CD14-positive monocyte (primary cell): ENCODE measurements around the gene CATSPERE. TPM values are rescaled to one million over a fixed set of nuclear protein-coding genes. Genes with fewer than 3 reads are reported as not detected.

ENCODE experiments used
- DNase-seq, 3 donors: peaks; one replicate each; pipeline ENCODE4 v3.0.0-alpha.2; 2011 to 2022
- H2AFZ ChIP-seq: 2 replicates; pipeline ENCODE4 v1.6.0; 2012; ENCODE audit warnings: mild to moderate bottlenecking, low read depth, low read length, inconsistent platforms; ENCODE audit not compliant: insufficient read depth, poor library complexity, severe bottlenecking
- H3K27ac ChIP-seq, 2 donors: 1 replicate in 1 of 2; 2 replicates in 1 of 2; pipeline ENCODE4 v1.5.1; 2012 to 2013; ENCODE audit warnings: low read length in 2 of 2, control low read depth in 1 of 2, inconsistent platforms in 1 of 2, low read depth in 1 of 2, mild to moderate bottlenecking in 1 of 2
- H3K27me3 ChIP-seq, 2 donors: one replicate each; pipeline versions ENCODE4 v1.6.0 to v1.6.1; 2011 to 2013; ENCODE audit warnings: low read length in 2 of 2; ENCODE audit not compliant: control insufficient read depth in 2 of 2, insufficient read depth in 2 of 2
- H3K36me3 ChIP-seq, 2 donors: replicated peaks in 1 of 2; 1 replicate in 1 of 2; 2 replicates in 1 of 2; pipeline versions ENCODE4 v1.5.1 to v1.6.1; 2012 to 2013; ENCODE audit warnings: low read length in 2 of 2, control low read depth in 1 of 2, inconsistent platforms in 1 of 2, mild to moderate bottlenecking in 1 of 2; ENCODE audit not compliant: insufficient read depth in 2 of 2, control insufficient read depth in 1 of 2
- H3K4me1 ChIP-seq, 2 donors: 1 replicate in 1 of 2; 2 replicates in 1 of 2; pipeline versions ENCODE4 v1.5.1 to v1.6.1; 2012 to 2013; ENCODE audit warnings: low read length in 2 of 2, control low read depth in 1 of 2, inconsistent platforms in 1 of 2, mild to moderate bottlenecking in 1 of 2, moderate library complexity in 1 of 2; ENCODE audit not compliant: insufficient read depth in 2 of 2, control insufficient read depth in 1 of 2
- H3K4me2 ChIP-seq: replicated peaks from 2 replicates; pipeline ENCODE3; 2012; ENCODE audit warnings: low read length, moderate library complexity, mild to moderate bottlenecking; ENCODE audit not compliant: poor library complexity, severe bottlenecking; ENCODE audit errors: extremely low read depth
- H3K4me3 ChIP-seq, 3 experiments: fragments of 200-600 bp in 1 of 3; sonication (generic) in 1 of 3; replicated peaks in 1 of 3; 1 replicate in 2 of 3; 2 replicates in 1 of 3; pipeline ENCODE4 v1.5.1; 2011 to 2013; ENCODE audit warnings: low read length in 3 of 3, mild to moderate bottlenecking in 3 of 3, control low read depth in 2 of 3, low read depth in 2 of 3, inconsistent platforms in 1 of 3, moderate library complexity in 1 of 3
- H3K79me2 ChIP-seq: 2 replicates; pipeline ENCODE4 v1.6.0; 2012; ENCODE audit warnings: mild to moderate bottlenecking, control low read depth, inconsistent platforms, low read length, moderate library complexity; ENCODE audit not compliant: insufficient read depth
- H3K9ac ChIP-seq: 2 replicates; pipeline ENCODE4 v1.6.0; 2017; ENCODE audit warnings: low read length, mild to moderate bottlenecking; ENCODE audit not compliant: insufficient read depth, poor library complexity, severe bottlenecking
- H3K9me3 ChIP-seq, 2 donors: replicated peaks in 1 of 2; 1 replicate in 1 of 2; 2 replicates in 1 of 2; pipeline versions ENCODE4 v1.5.1 to v1.6.1; 2012 to 2013; ENCODE audit warnings: low read length in 2 of 2, control low read depth in 1 of 2; ENCODE audit not compliant: control insufficient read depth in 1 of 2, insufficient read depth in 1 of 2
- H4K20me1 ChIP-seq: 2 replicates; pipeline ENCODE4 v1.6.0; 2012; ENCODE audit warnings: mild to moderate bottlenecking, low read length, control low read depth, moderate library complexity; ENCODE audit not compliant: insufficient read depth
- H3K27ac Mint-ChIP-seq, 7 donors: one replicate each; pipeline ENCODE4 v1.8.0; 2020; ENCODE audit warnings: mild to moderate bottlenecking in 7 of 7, mixed read lengths in 7 of 7, moderate library complexity in 6 of 7, inconsistent platforms in 2 of 7
- H3K27me3 Mint-ChIP-seq, 3 donors: one replicate each; pipeline ENCODE4 v1.8.0; 2021 to 2022; ENCODE audit warnings: low read depth in 3 of 3, mild to moderate bottlenecking in 3 of 3, mixed read lengths in 3 of 3, moderate library complexity in 3 of 3, inconsistent platforms in 1 of 3
- H3K36me3 Mint-ChIP-seq, 2 donors: one replicate each; pipeline ENCODE4 v1.8.0; 2020; ENCODE audit warnings: mixed read lengths in 2 of 2, inconsistent platforms in 1 of 2, mild to moderate bottlenecking in 1 of 2
- H3K4me1 Mint-ChIP-seq: one replicate; pipeline ENCODE4 v1.8.0; 2020; ENCODE audit warnings: mild to moderate bottlenecking, mixed read lengths
- H3K4me3 Mint-ChIP-seq, 2 donors: one replicate each; pipeline ENCODE4 v1.8.0; 2020; ENCODE audit warnings: mild to moderate bottlenecking in 2 of 2, mixed read lengths in 2 of 2, moderate library complexity in 1 of 2
- H3K9me3 Mint-ChIP-seq, 7 donors: one replicate each; pipeline ENCODE4 v1.8.0; 2020 to 2022; ENCODE audit warnings: mixed read lengths in 7 of 7, mild to moderate bottlenecking in 6 of 7, moderate library complexity in 6 of 7, inconsistent platforms in 2 of 7
- CTCF ChIP-seq: fragments of 200-600 bp; IDR thresholded peaks from one replicate; pipeline ENCODE4 v1.8.0; 2022; ENCODE audit warnings: antibody characterized with exemption, mild to moderate bottlenecking
- WGBS: methylation state at CpG from one replicate; pipeline ENCODE4 v1.1.5; 2013; ENCODE audit warnings: missing lambda C conversion rate; ENCODE audit not compliant: insufficient coverage; 5-methylcytosine and 5-hydroxymethylcytosine counted together
- intact Hi-C, 2 donors: fragments of 100-400 bp; cut with micrococcal nuclease; formaldehyde crosslinking; loops; one replicate each; pipeline versions ENCODE4 v1.15.0 to v1.15.1; 2023
- polyA plus RNA-seq, 3 donors: library from polyadenylated mRNA; depleted of rRNA in 1 of 3; unstranded in 2 of 3; stranded (reverse) in 1 of 3; fragments of 300-500 nt in 2 of 3; fragments of >200 nt in 1 of 3; fragmentation: Illumina TruSeq in 2 of 3; gene quantifications; 1 replicate in 2 of 3; 2 replicates in 1 of 3; pipeline ENCODE4 v1.2.3, GENCODE V29; 2012 to 2021

Gene CATSPERE
- polyA plus RNA-seq, 3 donors: 0.63 TPM; not detected in 2

GRCh38 chr1:244599937-244600350, 138.9 kb downstream of the CATSPERE start:
- Histone ChIP-seq H3K9ac (no peak overlapping the region), H3K27me3 (no peaks in the 10 kb centered on the region), H3K4me2 (peak overlapping the region; percentile 38), H3K4me3 (no peak overlapping the region), H3K4me1 (peaks cover 8 to 13% of the 10 kb centered on the region in 2 donors), H3K27ac (peak overlapping the region in 1 of 2 donors; percentile 52), H3K36me3 (no peaks in the 10 kb centered on the region), H2AFZ (no peak overlapping the region), H3K9me3 (no peaks in the 10 kb centered on the region), H3K79me2 (no peaks in the 10 kb centered on the region), H4K20me1 (no peaks in the 10 kb centered on the region)
- H3K27ac Mint-ChIP-seq: peak overlapping the region; percentile 58 to 94 (median 86)
- 60% methylated on average over 2 of the region's 7 CpGs for WGBS
- intact Hi-C loops: loop anchor here (5.0 to 10.0 kb wide), 3 partner anchors 135 to 445 kb away; partner anchors contain the start of gene CATSPERE (in 1 of the 2)
- DNase-seq: peak; percentile 76 to 87 (median 80)
- H3K9me3 Mint-ChIP-seq: peaks cover 0 to 2% (median 0%) of the 10 kb centered on the region in 7 donors
- TF ChIP-seq CTCF: no peak
- H3K4me3 Mint-ChIP-seq: no peak overlapping the region
- peaks cover 2 to 5% (median 3%) of the 10 kb centered on the region in 3 donors for H3K27me3 Mint-ChIP-seq
- H3K36me3 Mint-ChIP-seq: no peaks in the 10 kb centered on the region
- peaks cover 23% of the 10 kb centered on the region for H3K4me1 Mint-ChIP-seq

GRCh38 chr1:244601336-244601735, 140.3 kb downstream of the CATSPERE start:
- peaks cover 8 to 13% of the 10 kb centered on the region in 2 donors for H3K4me1 ChIP-seq
- no peaks in the 10 kb centered on the region for H3K36me3 ChIP-seq
- no peak overlapping the region for H2AFZ ChIP-seq
- Mint-ChIP-seq H3K9me3 (no peaks in the 10 kb centered on the region), H3K4me3 (no peak overlapping the region), H3K4me1 (peaks cover 23% of the 10 kb centered on the region), H3K36me3 (no peaks in the 10 kb centered on the region), H3K27me3 (peaks cover 2 to 5% (median 3%) of the 10 kb centered on the region in 3 donors), H3K27ac (peak overlapping the region in 2 of 7 donors; percentile 44)
- intact Hi-C loops: loop anchor here (5.0 to 10.0 kb wide), 2 partner anchors 196 to 443 kb away; no protein-coding TSS in a partner anchor
- DNase-seq: no peak
- no peak for TF ChIP-seq CTCF
- WGBS: 71% methylated on average over 1 of the region's 8 CpGs
- no peak overlapping the region for H3K27ac ChIP-seq
- no peaks in the 10 kb centered on the region for H4K20me1 ChIP-seq
- H3K9ac ChIP-seq: no peak overlapping the region
- no peaks in the 10 kb centered on the region for H3K79me2 ChIP-seq
- no peak overlapping the region for H3K4me2 ChIP-seq
- H3K27me3 ChIP-seq: no peaks in the 10 kb centered on the region
- no peak overlapping the region for H3K4me3 ChIP-seq
- H3K9me3 ChIP-seq: no peaks in the 10 kb centered on the region
